Epithelial cell of proximal tubule (primary cell): ENCODE measurements around the gene C6orf47. TPM values are rescaled to one million over a fixed set of nuclear protein-coding genes. Genes with fewer than 3 reads are reported as not detected.

Experiments used
- DNase-seq: peaks from one replicate; pipeline ENCODE4 v3.0.0-alpha.2; 2011; ENCODE audit warnings: low read depth
- H3K4me3 ChIP-seq: 2 replicates; pipeline ENCODE4 v1.5.1; 2011; ENCODE audit warnings: low read depth, mild to moderate bottlenecking, low read length
- total RNA-seq: library from RNA; depleted of rRNA; stranded (reverse); fragments of >200 nt; gene quantifications from 2 replicates; pipeline ENCODE4 v1.2.3, GENCODE V29; 2015
- TF ChIP-seq, protein P1 (sequence below): conservative IDR thresholded peaks from 2 replicates; pipeline ENCODE4 v1.5.1; 2012; ENCODE audit warnings: low read depth, mild to moderate bottlenecking, low read length

The C6orf47 gene
- total RNA-seq, 1 donor from 2014 or later, result 17.2 TPM

DNA sequence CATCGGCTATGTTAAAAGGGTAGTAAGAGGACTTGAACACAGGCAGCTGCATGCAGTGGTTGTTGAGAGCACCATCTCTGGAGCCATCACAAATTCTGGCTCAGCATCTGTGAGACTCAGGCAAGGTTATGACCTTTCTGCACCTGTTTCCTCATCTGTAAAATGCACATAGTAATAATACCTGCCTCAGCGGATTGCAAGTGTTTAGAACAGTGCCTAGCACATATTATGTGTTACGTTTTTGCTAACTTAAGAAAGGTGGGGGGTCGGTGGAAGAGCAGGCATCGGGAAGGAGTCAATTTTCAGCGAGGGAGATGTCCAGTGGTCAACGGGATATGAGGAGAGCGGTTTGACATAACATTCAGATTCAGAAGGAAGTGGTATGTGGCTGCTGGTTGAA lies 17.4 kb upstream of the C6orf47 start:
- TF ChIP-seq, protein P1, sequence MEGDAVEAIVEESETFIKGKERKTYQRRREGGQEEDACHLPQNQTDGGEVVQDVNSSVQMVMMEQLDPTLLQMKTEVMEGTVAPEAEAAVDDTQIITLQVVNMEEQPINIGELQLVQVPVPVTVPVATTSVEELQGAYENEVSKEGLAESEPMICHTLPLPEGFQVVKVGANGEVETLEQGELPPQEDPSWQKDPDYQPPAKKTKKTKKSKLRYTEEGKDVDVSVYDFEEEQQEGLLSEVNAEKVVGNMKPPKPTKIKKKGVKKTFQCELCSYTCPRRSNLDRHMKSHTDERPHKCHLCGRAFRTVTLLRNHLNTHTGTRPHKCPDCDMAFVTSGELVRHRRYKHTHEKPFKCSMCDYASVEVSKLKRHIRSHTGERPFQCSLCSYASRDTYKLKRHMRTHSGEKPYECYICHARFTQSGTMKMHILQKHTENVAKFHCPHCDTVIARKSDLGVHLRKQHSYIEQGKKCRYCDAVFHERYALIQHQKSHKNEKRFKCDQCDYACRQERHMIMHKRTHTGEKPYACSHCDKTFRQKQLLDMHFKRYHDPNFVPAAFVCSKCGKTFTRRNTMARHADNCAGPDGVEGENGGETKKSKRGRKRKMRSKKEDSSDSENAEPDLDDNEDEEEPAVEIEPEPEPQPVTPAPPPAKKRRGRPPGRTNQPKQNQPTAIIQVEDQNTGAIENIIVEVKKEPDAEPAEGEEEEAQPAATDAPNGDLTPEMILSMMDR, result no peak
- DNase-seq, result no peak
- H3K4me3 ChIP-seq, result no peak overlapping the region

DNA sequence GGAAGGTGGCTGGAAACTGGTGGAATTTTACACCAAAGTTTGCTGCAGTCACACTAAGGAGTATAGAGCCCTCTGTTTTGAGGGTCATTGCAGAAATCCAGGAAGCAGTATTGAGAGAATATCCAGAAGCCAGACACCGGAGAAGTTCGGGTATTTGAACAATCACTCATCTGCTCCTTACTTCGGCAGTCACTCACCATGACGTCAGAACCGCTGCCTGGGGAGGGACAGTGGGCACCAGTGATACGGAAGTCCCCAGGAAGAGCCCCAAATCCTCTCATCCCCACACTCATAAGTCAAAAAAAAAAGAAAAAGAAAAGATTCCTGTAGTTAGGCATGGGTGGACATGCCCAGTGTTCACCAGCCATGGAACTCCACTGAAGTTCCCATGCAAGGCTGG lies 16.3 kb upstream of the C6orf47 start:
- no peak overlapping the region for H3K4me3 ChIP-seq
- TF ChIP-seq, protein P1, result no peak
- no peak for DNase-seq

DNA sequence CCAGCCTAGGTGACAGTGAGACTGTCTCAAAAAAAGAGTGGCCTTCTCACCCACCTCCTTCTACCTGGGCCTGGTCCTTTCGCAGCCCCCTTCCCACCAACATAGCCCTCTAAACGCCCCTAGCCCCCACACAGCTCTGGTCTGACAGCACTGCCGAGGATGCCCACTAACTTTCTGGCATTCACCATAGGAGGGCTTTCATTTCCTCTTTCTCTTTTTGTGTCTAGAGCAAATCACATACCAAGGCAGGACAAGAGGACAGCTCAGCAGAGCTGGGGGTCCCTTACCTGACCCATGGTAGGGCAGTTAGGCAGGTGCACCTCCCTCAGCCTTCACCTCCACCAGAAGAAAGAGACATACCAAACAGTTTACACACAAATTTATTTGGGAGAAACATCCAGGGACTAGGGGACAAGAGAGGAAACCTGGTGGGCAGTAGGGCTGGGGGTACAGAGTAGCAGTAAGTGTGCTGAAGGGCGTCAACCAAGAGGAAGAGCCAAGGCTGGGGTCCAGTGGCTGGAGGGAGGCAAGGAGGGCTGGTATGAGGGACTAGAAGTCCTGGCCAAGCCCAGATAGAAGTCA lies 15.8 kb upstream of the C6orf47 start:
- TF ChIP-seq, protein P1, result no peak
- no peak for DNase-seq
- no peak overlapping the region for H3K4me3 ChIP-seq

DNA sequence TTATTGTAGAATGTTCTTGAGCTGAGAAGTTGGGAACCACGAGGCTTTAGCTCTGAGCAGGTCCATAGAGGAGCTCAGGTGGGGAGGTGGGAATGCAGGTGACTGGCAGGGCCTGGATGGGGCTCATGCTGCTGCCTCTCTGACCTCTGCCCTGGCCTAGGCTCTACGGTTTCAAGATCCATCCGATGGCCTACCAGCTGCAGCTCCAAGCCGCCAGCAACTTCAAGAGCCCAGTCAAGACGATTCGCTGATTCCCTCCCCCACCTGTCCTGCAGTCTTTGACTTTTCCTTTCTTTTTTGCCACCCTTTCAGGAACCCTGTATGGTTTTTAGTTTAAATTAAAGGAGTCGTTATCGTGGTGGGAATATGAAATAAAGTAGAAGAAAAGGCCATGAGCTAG lies 9.1 kb upstream of the C6orf47 start, which contains the start of gene LY6G5B:
LY6G5B (plus strand) TSS at position 301 of the 400 bp plus-strand sequence. CDS start 975 bp downstream, outside the sequence.
- TF ChIP-seq, protein P1, result no peak
- no peak within 1 kb of the TSS for H3K4me3 ChIP-seq
- DNase-seq, result no peak

DNA sequence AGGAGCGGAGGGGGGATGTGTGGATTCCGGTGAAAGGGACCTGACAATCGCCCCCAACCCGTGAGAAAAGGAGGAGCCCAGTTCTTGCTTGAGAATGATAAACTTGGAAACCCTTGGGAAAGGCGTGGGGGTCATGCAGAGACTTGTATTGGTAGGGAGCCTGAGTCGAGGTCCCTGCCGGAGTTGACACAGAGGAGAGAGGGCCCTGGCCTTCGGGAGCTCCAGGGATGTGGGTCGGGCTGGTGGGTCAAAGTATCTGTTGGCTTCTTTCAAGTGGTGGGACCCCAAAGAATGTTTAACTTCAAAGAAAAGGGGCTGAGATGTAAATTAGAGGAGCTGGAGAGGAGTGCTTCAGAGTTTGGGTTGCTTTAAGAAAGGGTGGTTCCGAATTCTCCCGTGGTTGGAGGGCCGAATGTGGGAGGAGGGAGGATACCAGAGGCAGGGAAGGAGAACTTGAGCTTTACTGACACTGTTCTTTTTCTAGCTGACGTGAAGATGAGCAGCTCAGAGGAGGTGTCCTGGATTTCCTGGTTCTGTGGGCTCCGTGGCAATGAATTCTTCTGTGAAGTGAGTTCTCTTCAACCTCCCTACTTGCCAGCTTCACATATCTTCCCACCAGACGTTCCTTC lies 5.9 kb upstream of the C6orf47 start:
- DNase-seq, result no peak
- TF ChIP-seq, protein P1, result no peak

DNA sequence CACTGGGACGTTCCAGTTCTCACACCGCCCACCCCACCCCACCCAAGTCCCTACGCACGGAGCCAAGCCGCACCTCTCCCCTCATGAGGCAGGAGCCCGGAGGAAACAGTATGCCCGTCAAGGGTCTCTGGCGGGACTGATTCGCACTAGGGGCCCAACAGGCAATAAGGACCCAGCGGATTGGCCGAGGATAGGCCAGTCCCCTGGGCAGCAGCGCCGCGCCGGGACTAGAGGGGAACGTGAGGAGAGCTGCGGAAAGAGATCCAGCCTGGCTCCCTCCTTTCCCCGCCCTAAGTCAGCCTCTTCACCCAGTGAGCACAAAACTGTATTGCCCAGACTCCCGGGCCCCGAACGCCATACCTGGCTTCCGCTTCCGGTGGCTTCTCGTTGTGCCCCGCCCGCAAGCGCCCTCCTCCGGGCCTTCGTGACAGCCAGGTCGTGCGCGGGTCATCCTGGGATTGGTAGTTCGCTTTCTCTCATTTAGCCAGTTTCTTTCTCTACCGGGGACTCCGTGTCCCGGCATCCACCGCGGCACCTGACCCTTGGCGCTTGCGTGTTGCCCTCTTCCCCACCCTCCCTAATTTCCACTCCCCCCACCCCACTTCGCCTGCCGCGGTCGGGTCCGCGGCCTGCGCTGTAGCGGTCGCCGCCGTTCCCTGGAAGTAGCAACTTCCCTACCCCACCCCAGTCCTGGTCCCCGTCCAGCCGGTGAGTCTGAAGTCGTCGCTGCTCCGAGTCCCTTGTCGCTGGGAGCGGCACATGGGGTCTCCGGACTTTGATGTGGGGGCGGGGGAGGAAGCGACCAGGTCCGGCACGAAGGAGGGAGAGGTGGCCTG lies 5.1 kb upstream of the C6orf47 start, which contains the start of gene CSNK2B:
CSNK2B (plus strand) TSS at position 580 of the 836 bp plus-strand sequence. CDS start 752 bp downstream, outside the sequence.
- H3K4me3 ChIP-seq, result peak within 1 kb of the TSS; percentile 98
- peak; percentile 77 for DNase-seq
- TF ChIP-seq, protein P1, result no peak

More for the DNA sequence above, 5.9 kb upstream of the C6orf47 start:
- peak overlapping the region; percentile 98 for H3K4me3 ChIP-seq
